AG04449 (cell line): Measurements from ENCODE around the gene SOCS6.
"Not testable (repeated sequence)": the region's sequence is repeated elsewhere in the genome, so short reads cannot be mapped to it uniquely, and the experiment has no call there.

Source experiments
- CTCF ChIA-PET: fragments of 350-600 bp; formaldehyde crosslinking; extraction: SDS; loops from one replicate; lab custom pipeline; 2021; ENCODE audit warnings: antibody characterized with exemption; lab: Yijun Ruan, JAX
- POLR2A ChIA-PET: fragments of 400-600, 350-600 bp; formaldehyde crosslinking; extraction: SDS; loops from one replicate; lab custom pipeline; 2020; ENCODE audit warnings: antibody characterized with exemption, inconsistent platforms; lab: Yijun Ruan, JAX
- DNase-seq: peaks from one replicate; pipeline ENCODE4 v3.0.0-alpha.2; 2010; ENCODE audit warnings: low read depth, low spot score
- H3K4me3 ChIP-seq: 2 replicates; pipeline ENCODE4 v1.5.1; 2011; ENCODE audit warnings: low read depth, mild to moderate bottlenecking, control low read depth, low read length
- TF ChIP-seq, protein P1 (sequence below): IDR thresholded peaks from one replicate; pipeline ENCODE4 v1.5.1; 2011; ENCODE audit warnings: mild to moderate bottlenecking, moderate library complexity, low read length, control low read depth, inconsistent platforms; ENCODE audit not compliant: insufficient read depth; ENCODE audit errors: missing control alignments

The SOCS6 gene, protein sequence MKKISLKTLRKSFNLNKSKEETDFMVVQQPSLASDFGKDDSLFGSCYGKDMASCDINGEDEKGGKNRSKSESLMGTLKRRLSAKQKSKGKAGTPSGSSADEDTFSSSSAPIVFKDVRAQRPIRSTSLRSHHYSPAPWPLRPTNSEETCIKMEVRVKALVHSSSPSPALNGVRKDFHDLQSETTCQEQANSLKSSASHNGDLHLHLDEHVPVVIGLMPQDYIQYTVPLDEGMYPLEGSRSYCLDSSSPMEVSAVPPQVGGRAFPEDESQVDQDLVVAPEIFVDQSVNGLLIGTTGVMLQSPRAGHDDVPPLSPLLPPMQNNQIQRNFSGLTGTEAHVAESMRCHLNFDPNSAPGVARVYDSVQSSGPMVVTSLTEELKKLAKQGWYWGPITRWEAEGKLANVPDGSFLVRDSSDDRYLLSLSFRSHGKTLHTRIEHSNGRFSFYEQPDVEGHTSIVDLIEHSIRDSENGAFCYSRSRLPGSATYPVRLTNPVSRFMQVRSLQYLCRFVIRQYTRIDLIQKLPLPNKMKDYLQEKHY

DNA sequence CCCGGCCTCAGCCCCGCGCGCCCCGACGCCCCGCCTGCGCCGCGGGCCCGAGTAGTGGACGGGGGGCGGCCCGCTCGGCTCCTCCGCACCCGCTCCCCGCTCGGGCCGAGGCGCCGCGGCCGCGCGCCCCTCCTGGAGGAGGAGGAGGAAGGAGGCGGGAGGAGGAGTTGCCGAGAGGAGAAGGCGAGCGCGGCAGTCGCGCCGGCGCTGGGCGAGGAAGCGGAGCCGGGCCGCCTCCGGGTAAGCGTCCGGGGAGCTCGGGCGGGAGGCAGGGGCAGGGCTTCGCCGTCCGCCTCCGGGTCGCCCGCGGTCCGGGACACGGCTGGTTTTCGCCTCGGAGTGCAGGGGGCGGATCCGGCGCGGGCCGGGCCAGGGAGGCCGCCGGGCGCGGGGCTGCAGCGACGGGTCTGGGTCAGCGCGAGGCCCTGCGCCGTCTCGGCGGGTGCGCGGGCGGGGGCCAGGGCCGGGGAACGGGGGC lies at the start of gene SOCS6:
SOCS6 (plus strand) TSS at position 195 of the 478 bp plus-strand sequence. CDS start 35,624 bp downstream, outside the sequence.
- no peak for DNase-seq
- peak within 1 kb of the TSS; percentile 76 for H3K4me3 ChIP-seq
- ChIA-PET CTCF (no interaction called here), POLR2A (no interaction called here)
- TF ChIP-seq, protein P1, sequence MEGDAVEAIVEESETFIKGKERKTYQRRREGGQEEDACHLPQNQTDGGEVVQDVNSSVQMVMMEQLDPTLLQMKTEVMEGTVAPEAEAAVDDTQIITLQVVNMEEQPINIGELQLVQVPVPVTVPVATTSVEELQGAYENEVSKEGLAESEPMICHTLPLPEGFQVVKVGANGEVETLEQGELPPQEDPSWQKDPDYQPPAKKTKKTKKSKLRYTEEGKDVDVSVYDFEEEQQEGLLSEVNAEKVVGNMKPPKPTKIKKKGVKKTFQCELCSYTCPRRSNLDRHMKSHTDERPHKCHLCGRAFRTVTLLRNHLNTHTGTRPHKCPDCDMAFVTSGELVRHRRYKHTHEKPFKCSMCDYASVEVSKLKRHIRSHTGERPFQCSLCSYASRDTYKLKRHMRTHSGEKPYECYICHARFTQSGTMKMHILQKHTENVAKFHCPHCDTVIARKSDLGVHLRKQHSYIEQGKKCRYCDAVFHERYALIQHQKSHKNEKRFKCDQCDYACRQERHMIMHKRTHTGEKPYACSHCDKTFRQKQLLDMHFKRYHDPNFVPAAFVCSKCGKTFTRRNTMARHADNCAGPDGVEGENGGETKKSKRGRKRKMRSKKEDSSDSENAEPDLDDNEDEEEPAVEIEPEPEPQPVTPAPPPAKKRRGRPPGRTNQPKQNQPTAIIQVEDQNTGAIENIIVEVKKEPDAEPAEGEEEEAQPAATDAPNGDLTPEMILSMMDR = no peak

DNA sequence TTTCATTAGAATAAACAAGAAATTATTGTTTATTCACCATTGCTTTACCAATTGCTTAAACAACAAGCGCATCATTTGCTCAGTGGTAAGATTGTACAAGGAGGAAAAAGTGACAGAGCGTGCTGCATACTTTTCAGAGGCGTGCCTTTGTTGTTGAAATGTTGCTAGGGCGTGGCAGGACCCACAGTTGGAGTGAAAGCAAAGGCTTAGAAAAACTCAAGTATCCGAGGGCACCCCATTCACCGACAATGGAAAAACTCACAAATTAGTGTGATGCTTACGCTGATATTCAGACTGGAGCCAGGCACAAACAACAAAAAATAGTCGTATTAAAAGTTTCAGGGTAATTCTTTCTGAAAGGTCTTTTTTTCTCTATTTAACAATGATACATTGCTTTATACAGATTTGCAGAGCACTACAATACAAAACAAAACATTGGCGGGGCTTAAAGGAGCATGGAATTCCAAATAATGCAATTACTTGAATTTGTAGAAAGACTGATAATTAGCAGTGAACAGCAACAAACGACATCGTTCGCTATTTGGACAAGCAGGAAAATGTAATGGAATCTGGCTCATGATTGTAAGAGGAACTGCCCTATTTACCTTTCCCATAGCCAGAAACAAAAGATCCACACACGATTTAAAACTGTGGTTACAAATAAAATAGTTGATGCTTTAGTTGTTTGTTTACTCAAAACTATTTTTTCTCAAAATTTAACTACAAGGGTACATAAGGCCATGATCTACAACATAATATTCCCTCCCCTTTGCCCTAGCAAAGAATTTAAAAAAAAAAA lies 45.5 kb upstream of the SOCS6 start:
- no peak overlapping the region for H3K4me3 ChIP-seq
- TF ChIP-seq, protein P1 = no peak
- CTCF ChIA-PET = no interaction called here
- DNase-seq = no peak
- POLR2A ChIA-PET = no interaction called here

DNA sequence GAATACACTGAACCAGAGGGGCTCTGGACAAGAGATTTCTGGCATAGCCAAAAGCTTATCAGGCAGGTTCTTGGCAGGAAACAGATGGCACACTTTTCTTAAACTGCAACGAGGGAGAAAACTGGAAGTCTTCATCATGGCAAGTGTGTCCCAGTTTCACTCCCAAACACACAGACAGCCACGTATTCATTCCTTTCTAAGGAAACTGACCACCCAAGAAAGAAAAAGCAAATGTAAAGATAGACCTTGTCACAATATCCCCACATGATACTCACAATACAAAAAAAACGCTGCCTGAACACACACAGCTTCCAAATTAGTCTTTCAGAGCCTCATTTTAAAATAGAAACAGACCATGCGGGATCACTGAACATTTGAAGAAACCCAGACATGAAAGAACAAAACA lies 42.8 kb upstream of the SOCS6 start:
- TF ChIP-seq, protein P1 = no peak
- DNase-seq = no peak
- CTCF ChIA-PET = interaction anchor here (1.6 kb wide), 1 partner anchor 51 kb away, joined by 6 read pairs; no protein-coding TSS in a partner anchor
- POLR2A ChIA-PET = no interaction called here
- H3K4me3 ChIP-seq = no peak overlapping the region

DNA sequence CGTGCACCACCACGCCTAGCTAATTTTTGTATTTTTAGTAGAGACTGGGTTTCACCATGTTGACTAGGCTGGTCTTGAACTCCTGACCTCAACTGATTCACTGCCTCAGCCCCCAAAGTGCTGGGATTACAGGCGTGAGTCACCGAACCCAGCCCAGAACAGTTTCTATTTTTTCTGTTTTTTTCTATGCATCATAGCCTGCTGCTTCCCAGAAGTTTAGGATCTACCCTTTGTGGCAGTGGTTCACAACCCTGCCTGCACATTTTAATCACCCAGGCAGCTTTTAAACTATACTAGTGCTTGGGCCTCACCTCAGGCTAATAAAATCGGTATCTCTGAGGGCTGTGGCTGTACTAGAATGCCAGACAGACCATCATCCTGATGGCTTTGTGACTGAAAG lies 39.7 kb upstream of the SOCS6 start:
- H3K4me3 ChIP-seq = no peak overlapping the region
- ChIA-PET CTCF (no interaction called here), POLR2A (no interaction called here)
- DNase-seq = no peak
- TF ChIP-seq, protein P1 = no peak

DNA sequence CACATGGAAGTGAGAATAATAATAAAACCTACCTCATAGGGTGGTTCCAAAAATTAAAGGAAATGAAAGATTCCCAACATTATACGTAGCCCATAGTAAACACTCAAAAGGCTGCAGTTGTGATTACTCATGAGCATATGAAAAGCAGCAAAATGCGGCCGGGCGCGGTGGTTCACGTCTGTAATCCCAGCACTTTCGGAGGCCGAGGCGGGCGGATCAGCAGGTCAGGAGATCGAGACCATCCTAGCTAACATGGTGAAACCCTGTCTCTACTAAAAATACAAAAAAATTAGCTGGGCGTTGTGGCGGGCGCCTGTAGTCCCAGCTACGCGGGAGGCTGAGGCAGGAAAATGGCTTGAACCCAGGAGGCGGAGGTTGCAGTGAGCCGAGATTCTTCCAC lies 39.0 kb upstream of the SOCS6 start:
- DNase-seq, CTCF ChIA-PET, H3K4me3 ChIP-seq, POLR2A ChIA-PET: not testable (repeated sequence)

DNA sequence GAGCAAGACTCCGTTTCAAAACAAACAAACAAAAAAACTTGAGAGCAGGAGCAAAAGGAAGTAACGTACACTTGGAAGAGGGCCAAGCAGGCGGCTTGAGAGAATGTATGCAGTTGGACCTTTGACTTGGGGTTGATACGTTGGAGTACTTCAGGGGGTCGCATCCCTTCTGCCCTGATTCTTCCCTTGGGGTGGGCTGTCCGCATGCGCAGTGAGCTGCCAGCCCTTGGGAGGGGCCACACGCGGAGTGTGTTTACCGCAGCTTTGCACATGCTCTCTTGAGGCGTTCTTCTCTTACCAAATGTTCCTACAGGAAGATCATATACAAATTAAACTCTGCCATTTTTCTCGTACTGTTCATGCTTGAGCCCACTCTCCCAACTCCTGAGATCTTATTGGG lies 38.1 kb upstream of the SOCS6 start:
- POLR2A ChIA-PET = no interaction called here
- TF ChIP-seq, protein P1 = no peak
- CTCF ChIA-PET = no interaction called here
- no peak for DNase-seq
- H3K4me3 ChIP-seq = no peak overlapping the region
